Transverse colon (tissue), 3 donors: ENCODE data around the gene INPP1.

ENCODE experiments used
- EP300 ChIP-seq: sonication (generic); formaldehyde crosslinking; IDR thresholded peaks from one replicate; pipeline ENCODE4 v1.6.1; 2017; ENCODE audit warnings: antibody characterized with exemption, low read depth
- TF ChIP-seq, protein P1 (sequence below), 5 experiments: fragments of 200-600 bp in 3 of 5; fragments of 450-650 bp in 2 of 5; sonication (generic) in 3 of 5; IDR thresholded peaks; 1 replicate in 2 of 5; 2 replicates in 3 of 5; pipeline ENCODE4 v1.5.1; 2016 to 2017; ENCODE audit warnings: antibody characterized with exemption in 5 of 5, inconsistent platforms in 3 of 5, mild to moderate bottlenecking in 2 of 5, moderate library complexity in 1 of 5

- no peak for TF ChIP-seq EP300
- TF ChIP-seq, protein P1, sequence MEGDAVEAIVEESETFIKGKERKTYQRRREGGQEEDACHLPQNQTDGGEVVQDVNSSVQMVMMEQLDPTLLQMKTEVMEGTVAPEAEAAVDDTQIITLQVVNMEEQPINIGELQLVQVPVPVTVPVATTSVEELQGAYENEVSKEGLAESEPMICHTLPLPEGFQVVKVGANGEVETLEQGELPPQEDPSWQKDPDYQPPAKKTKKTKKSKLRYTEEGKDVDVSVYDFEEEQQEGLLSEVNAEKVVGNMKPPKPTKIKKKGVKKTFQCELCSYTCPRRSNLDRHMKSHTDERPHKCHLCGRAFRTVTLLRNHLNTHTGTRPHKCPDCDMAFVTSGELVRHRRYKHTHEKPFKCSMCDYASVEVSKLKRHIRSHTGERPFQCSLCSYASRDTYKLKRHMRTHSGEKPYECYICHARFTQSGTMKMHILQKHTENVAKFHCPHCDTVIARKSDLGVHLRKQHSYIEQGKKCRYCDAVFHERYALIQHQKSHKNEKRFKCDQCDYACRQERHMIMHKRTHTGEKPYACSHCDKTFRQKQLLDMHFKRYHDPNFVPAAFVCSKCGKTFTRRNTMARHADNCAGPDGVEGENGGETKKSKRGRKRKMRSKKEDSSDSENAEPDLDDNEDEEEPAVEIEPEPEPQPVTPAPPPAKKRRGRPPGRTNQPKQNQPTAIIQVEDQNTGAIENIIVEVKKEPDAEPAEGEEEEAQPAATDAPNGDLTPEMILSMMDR (IDR thresholded peaks at IDR 0.05), result no peak
Observed at GRCh38 chr2:190379249-190379964, 36.0 kb downstream of the INPP1 start.
